ENCODE data around the gene AVPR2. TPM values are rescaled to one million over a fixed set of nuclear protein-coding genes. Genes with fewer than 3 reads are reported as not detected.
A peak's percentile ranks its signal among the peaks of the same experiment; 100 is the strongest.

Gene AVPR2
- total and polyA plus RNA-seq, 8 donors = 0.12 to 1.3 (median 0.40) TPM

DNA sequence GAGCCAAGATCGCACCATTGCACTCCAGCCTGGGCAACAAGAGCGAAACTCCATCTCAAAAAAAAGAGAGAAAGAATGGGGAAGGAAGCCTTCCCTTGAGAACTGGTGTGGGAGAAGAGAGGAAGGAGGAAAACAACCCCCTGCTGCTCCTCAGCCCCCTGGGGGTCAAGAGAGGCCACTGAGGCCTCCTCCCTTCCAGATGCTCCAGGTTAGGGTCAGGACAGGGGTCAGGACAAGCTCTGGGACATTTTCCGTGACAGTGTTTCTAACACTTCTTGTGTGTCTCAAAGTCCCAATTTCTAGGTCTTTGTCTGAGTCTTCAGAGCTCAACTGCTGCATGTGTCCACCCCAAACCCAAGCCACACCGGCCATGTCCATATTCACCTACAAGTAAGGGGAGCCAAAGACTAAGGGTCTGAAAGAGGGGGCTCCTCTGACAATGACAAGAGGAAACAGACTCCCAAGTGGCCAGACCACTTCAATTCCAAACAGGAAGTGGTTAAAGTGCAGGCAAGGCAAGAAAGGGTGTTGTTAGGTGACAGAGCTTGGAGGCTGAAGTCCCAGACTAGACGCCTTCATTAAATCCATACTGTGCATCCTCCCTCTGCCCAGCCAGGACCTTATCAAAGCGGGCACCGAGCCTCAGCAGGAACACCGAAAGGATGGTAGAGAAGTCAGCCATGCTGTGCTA, 26.8 kb upstream of the AVPR2 start:
- Histone ChIP-seq H3K27ac (no peak overlapping the region), H3K27me3 (peaks cover 0 to 13% (median 1%) of the 10 kb centered on the region in 4 donors), H3K4me3 (no peak overlapping the region), H3K4me1 (no peaks in the 10 kb centered on the region), H3K9me3 (no peaks in the 10 kb centered on the region), H3K36me3 (no peaks in the 10 kb centered on the region)
- TF ChIP-seq, protein P1, sequence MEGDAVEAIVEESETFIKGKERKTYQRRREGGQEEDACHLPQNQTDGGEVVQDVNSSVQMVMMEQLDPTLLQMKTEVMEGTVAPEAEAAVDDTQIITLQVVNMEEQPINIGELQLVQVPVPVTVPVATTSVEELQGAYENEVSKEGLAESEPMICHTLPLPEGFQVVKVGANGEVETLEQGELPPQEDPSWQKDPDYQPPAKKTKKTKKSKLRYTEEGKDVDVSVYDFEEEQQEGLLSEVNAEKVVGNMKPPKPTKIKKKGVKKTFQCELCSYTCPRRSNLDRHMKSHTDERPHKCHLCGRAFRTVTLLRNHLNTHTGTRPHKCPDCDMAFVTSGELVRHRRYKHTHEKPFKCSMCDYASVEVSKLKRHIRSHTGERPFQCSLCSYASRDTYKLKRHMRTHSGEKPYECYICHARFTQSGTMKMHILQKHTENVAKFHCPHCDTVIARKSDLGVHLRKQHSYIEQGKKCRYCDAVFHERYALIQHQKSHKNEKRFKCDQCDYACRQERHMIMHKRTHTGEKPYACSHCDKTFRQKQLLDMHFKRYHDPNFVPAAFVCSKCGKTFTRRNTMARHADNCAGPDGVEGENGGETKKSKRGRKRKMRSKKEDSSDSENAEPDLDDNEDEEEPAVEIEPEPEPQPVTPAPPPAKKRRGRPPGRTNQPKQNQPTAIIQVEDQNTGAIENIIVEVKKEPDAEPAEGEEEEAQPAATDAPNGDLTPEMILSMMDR (IDR thresholded peaks at IDR 0.05) = no peak
- FAIRE-seq = no peak
- DNase-seq = no peak
- intact Hi-C loops (cut with DNase I) = loop anchor here in 1 of 3 donors (10.0 kb wide), 2 partner anchors 57 to 63 kb away; partner anchors contain the start of gene NAA10
- 78 to 83% methylated on average over 8 of the region's 8 CpGs for WGBS, 2 donors
- ATAC-seq = no peak

DNA sequence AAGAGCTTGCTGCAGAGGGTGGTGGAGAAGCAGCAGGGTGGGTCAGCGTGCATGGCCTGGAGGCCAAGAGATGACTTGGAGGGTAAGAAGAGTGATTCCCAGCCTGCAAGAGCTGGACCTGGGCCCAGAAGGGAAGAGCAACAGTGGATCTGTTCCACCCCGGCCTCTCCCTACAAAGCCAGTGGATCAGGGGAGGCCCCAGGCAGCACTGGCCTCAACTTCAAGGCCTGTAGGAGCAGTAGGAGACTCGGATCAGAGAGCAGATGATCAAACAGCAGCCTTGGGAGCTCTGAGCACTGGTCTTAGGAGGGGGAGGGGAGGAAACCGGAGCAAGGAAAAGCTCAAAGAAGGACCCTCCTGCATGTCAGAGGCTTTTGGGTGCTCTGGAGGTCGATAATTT, 26.1 kb upstream of the AVPR2 start:
- Histone ChIP-seq H3K4me3 (no peak overlapping the region), H3K27me3 (peaks cover 0 to 15% (median 1%) of the 10 kb centered on the region in 4 donors), H3K27ac (no peak overlapping the region), H3K9me3 (no peaks in the 10 kb centered on the region), H3K36me3 (no peaks in the 10 kb centered on the region), H3K4me1 (no peaks in the 10 kb centered on the region)
- intact Hi-C loops (cut with DNase I) = loop anchor here in 1 of 3 donors (10.0 kb wide), 2 partner anchors 56 to 64 kb away; partner anchors contain the start of gene NAA10
- WGBS, 2 donors = 31 to 47% methylated on average over 5 of the region's 5 CpGs
- no peak for FAIRE-seq
- TF ChIP-seq, protein P1 (IDR thresholded peaks at IDR 0.05) = no peak
- ATAC-seq = no peak
- no peak for DNase-seq

DNA sequence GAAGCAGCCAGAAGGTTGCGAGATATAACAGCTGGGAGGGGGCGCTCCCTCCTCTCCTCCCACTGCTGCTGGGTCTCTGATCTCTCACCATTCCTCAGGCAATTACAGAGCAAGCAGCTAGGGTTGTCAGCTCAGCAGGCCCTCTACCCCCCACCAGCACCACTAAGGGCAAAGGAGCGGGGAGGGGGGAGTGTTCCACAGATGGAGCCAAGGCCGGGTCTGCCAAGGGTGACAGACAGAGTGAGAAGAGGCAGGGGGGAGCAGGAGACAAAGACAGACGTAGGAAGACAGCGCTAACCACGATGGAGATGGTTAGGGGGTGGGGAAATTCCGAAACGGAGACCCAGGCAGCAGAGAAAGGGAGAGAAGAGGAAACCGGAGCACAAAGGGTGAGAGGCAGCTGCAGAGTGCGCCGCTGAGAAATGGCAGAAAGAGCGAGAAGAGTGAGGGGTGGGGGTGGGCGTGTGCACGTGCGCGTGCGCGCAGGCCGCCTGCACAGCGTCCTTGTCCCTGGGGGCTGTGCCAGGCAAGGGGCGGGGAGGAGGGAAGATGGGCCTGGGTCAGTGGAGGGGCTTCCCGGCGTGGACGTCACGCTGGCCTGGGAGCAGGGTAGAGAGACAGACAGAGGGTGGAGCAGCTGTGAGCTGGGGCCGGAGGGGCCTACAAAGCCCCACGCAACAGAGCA, 25.4 kb upstream of the AVPR2 start:
- intact Hi-C loops (cut with DNase I) = loop anchor here in 1 of 3 donors (10.0 kb wide), 2 partner anchors 56 to 64 kb away; partner anchors contain the start of gene NAA10
- FAIRE-seq = no peak
- WGBS, 2 donors = 10 to 19% methylated on average over 27 to 28 of the region's 28 CpGs

DNA sequence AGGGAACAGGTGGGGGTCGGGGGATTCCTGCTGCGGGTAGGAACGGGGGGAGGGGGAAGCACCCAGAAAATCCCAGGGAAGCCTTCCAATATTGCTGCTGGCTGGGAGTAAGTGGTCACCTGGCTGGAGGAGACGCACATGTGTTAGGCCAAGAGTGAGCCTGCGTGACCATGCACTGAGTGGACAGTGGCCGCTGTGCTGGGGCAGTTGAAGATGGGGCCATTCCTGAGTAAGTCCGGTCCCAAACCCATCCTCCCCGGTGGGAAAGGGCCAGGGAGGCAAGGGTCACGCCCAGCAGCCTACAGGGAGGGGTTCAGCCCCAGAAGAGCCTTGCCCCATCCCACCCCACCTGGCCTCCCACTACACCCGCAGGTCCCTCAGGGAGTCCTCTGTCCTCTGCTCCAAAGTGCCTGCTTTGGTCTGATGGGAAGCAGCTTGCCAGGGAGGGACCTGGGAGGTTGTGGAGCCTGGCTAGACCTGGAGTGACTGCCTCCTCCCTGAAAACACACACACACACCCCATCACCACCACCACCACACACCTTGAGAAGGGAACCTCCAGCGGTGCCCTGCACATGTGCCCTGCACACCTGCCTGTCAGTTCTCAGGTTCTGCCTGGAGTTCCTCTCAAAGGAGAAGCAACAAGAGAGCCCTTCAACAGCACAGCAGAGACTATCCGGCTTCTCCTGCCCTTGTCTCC, 24.6 kb upstream of the AVPR2 start:
- ATAC-seq (no peak), FAIRE-seq (no peak), DNase-seq (peak in 1 of 6 donors; percentile 48)
- Histone ChIP-seq H3K27ac (no peak overlapping the region), H3K36me3 (no peaks in the 10 kb centered on the region), H3K4me1 (no peaks in the 10 kb centered on the region), H3K27me3 (peaks cover 0 to 28% (median 7%) of the 10 kb centered on the region in 4 donors), H3K4me3 (no peak overlapping the region), H3K9me3 (no peaks in the 10 kb centered on the region)
- 45 to 53% methylated on average over 12 of the region's 12 CpGs for WGBS, 2 donors
- TF ChIP-seq, protein P1 (IDR thresholded peaks at IDR 0.05) = no peak
- intact Hi-C loops (cut with DNase I) = loop anchor here in 1 of 3 donors (10.0 kb wide), 2 partner anchors 55 to 65 kb away; partner anchors contain the start of gene NAA10

More for the DNA sequence above, 25.4 kb upstream of the AVPR2 start:
- ATAC-seq = no peak
- Histone ChIP-seq H3K36me3 (no peaks in the 10 kb centered on the region), H3K4me3 (no peak overlapping the region), H3K9me3 (no peaks in the 10 kb centered on the region), H3K27ac (no peak overlapping the region), H3K4me1 (no peaks in the 10 kb centered on the region), H3K27me3 (peaks cover 0 to 23% (median 2%) of the 10 kb centered on the region in 4 donors)
- TF ChIP-seq, protein P1 (IDR thresholded peaks at IDR 0.05) = no peak
- peak in 1 of 6 donors; percentile 55 for DNase-seq
